Inferior parietal cortex (tissue), 1 donor: ENCODE results near the gene SPACA4.

ENCODE experiments used
- DNase-seq: peaks from one replicate; pipeline ENCODE4 v3.0.0-alpha.2; 2016; ENCODE audit errors: extremely low spot score

SPACA4 gene

GRCh38 chr19:48596679-48597465 is 9.7 kb upstream of the SPACA4 start:
- DNase-seq: no peak

GRCh38 chr19:48598996-48599700 is 7.4 kb upstream of the SPACA4 start:
- DNase-seq: no peak

- DNase-seq: no peak
Observed at GRCh38 chr19:48600679-48601417, 5.7 kb upstream of the SPACA4 start.

- DNase-seq: no peak
Observed at GRCh38 chr19:48603001-48603400, 3.5 kb upstream of the SPACA4 start.

GRCh38 chr19:48603449-48603848 is 3.1 kb upstream of the SPACA4 start:
- DNase-seq: no peak

GRCh38 chr19:48603850-48604249 is 2.7 kb upstream of the SPACA4 start:
- no peak for DNase-seq

GRCh38 chr19:48607359-48607755 is 815 bp downstream of the SPACA4 start:
- DNase-seq: no peak

- DNase-seq: no peak
Observed at GRCh38 chr19:48608798-48609263, 2.3 kb downstream of the SPACA4 start.

- DNase-seq: no peak
Observed at GRCh38 chr19:48609571-48610108, 3.1 kb downstream of the SPACA4 start.

- no peak for DNase-seq
Observed at GRCh38 chr19:48611872-48612271, 5.3 kb downstream of the SPACA4 start.

- no peak for DNase-seq
Observed at GRCh38 chr19:48613024-48613851, 6.7 kb downstream of the SPACA4 start.

GRCh38 chr19:48613852-48614435 is 7.4 kb downstream of the SPACA4 start:
- DNase-seq: no peak

GRCh38 chr19:48614436-48615230 is 8.1 kb downstream of the SPACA4 start, which contains the start of gene FAM83E:
Gene FAM83E, minus strand, starts transcription at chr19:48615076. Its CDS starts 1,704 bp downstream, at chr19:48613372.
- no peak for DNase-seq

- no peak for DNase-seq
Observed at GRCh38 chr19:48615231-48616040, 8.9 kb downstream of the SPACA4 start.

GRCh38 chr19:48616041-48616436 is 9.5 kb downstream of the SPACA4 start:
- no peak for DNase-seq

GRCh38 chr19:48616491-48617056 is 10.0 kb downstream of the SPACA4 start:
- no peak for DNase-seq

GRCh38 chr19:48617146-48617937 is 10.8 kb downstream of the SPACA4 start:
- DNase-seq: no peak
